GM21786 (cell line): ENCODE measurements around the gene C19orf67.

Experiments used
- ATAC-seq: cut with Tn5 transposase; IDR thresholded peaks from one replicate; pipeline ENCODE4 v1.9.1; 2021; ENCODE audit not compliant: unreplicated experiment

Gene C19orf67

DNA sequence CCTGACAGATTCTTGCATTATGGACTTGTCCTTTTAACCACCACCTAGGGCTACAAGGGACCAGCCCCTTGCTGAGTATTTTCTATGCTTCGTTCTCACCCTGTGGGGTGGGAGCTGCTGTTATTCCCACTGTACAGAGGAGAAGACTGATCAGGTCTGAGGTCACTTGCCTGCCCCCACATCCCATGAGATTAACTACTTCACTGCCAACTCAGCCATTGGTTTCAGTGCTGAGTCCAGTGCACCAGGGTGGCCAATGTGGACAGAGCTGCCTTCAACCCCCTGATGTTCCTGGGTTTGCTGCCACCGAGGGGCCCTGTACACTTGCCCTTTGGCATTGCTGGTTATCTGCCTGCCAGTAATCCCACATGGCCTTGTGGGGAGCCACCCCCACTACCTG, 25.1 kb upstream of the C19orf67 start:
- ATAC-seq, result no peak

DNA sequence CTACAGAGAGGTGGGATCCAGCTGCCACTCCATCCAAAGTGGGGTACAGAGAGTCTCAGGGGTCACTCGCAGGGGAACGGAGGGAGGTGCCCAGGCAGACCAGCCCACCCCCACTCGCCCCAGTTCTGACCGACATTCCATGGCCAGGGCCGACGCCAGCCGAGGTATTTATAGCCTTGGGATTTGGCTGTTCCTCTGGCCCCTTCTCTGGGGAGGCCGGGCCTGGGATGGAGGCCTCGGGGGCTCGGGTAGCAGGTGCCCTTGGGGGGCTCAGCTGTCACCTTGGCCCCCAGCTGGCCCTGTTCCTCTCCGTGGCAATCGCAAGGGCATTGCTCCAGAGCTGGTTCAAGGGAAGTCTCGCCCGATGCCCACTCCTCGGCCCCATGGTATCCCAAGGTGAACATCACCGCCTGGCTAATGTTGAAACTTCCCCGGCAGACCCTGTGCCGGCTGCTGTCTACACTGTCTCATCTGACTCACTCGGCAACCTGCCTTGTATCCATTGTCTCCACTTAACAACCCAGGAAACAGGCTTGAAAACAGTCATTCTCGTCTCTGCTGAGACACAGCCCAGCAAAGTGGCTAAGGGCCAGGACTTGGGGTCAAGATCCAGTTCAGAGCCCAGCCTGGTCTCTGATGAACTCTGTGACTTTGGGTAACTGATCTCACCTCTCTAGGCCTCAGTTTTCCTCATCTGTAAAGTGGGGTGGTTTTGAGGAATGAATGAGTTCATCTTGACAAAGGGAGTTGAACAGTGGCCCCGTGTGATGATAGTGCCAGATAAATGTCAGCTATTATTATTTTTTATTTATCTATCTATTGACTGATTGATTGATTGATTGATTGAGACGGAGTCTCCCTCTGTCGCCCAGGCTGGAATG, 22.2 kb upstream of the C19orf67 start:
- no peak for ATAC-seq

GRCh38 chr19:14106840-14107239, 21.3 kb upstream of the C19orf67 start:
- no peak for ATAC-seq

DNA sequence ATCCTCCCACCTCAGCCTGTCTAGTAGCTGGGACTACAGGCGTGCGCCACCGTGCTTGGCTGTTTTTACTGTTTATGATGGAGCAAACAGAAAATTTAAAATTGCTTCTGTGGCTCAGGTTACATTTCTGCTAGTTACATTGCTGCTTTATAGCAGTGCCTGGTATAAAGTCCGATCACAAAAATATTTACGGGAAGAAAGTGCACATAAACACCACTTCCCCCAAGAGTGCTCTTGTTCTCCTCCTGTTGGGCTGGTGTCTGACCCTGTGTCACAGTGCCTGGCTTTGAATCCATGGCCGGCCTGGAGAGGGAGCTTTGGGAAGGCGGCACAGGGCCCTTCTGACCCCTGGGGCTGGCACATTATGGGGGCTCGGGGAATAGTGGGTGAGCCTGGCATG, 20.1 kb upstream of the C19orf67 start:
- ATAC-seq, result no peak

- ATAC-seq, result no peak
Measured at GRCh38 chr19:14103310-14103709, 17.7 kb upstream of the C19orf67 start.

DNA sequence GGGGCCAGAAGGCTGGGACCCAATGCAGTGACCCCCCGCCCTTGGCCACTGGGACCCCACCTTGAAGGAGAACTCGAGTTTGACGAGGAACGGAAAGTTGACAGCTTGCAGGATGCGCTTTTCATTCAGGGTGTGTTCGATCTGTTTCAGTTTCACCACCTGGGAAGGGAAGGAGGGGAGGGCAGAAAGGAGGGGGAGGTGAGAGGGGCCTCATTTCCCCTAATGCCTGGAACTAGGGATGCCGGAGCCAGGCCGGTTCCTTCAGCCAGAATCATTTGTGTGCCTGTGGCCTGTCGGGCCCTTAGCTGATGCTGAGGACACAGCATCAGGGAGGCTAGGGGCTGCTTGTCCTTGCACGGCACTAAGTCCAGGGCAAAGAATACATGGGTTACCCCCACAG, 17.2 kb upstream of the C19orf67 start:
- ATAC-seq, result no peak

GRCh38 chr19:14102102-14102696, 16.6 kb upstream of the C19orf67 start:
- ATAC-seq, result no peak

DNA sequence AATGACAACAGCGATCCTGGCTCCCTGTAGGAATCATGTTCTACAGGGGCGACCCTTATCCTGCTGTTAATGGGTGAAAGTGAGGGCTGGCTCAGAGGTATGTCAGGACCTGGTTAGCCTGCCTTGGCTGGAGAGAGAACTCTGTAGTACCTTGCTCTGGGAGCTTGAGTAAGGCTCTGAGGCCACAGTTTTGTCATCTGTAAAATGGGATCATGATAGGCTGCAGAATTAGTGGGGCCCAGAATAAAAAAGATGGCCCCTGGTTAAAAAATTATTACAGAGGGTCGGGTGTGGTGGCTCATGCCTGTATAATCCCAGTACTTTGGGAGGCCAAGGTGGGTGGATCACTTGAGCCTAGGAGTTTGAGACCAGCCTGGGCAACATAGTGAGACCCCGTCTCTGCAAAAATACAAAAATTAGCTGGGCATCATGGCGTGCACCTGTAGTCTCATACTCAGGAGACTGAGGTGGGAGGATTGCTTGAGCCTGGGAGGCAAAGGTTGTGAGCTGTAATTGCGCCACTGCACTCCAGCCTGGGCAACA, 15.5 kb upstream of the C19orf67 start:
- no peak for ATAC-seq

DNA sequence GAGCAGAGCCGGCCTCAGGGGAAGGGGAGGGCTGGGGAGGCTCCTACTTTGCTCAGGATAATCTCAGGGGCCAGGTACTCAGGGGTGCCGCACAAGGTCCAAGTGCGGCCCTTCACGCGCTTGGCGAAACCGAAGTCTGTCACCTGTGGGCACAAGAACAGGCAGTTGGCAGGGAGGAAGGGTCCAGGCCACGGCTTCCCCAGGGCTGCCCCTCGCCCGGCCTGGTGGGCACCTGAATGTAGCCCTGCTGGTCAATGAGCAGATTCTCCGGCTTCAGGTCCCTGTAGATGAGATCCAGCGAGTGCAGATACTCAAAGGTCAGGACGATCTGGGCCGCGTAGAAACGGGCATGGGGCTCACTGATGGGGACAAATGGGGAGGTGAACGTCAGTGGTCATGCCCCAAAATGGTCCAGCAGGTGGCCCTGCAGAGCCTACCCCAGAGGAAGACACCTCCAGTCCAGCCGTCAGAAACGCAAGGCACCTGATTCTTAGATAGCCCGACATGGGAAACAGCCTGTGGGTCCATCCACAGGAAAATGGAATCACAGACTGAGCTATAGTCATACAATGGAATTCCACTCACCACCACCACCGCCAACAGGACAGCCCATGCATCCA, 12.1 kb upstream of the C19orf67 start:
- no peak for ATAC-seq

- ATAC-seq, result no peak
Measured at GRCh38 chr19:14096272-14096992, 10.8 kb upstream of the C19orf67 start.

DNA sequence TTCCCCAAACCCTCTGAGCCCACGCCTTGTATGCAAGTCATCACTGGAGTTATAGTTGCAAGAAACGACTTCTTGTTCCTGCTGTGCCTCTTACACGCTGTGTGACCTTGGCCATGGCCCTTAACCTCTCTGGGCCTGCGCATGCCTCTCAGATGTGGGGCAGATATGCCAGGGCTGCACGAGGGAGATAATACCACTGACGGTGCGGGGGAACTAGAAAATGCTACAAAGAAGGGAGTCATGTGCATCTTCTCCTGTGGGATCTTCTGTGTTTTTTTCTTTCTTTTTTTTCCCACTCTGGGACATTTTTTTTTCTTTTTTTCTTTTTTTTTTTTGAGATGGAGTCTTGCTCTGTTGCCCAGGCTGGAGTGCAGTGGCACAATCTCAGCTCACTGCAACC, 9.3 kb upstream of the C19orf67 start:
- ATAC-seq, result no peak

- ATAC-seq, result no peak
Measured at GRCh38 chr19:14093117-14093823, 7.7 kb upstream of the C19orf67 start.

DNA sequence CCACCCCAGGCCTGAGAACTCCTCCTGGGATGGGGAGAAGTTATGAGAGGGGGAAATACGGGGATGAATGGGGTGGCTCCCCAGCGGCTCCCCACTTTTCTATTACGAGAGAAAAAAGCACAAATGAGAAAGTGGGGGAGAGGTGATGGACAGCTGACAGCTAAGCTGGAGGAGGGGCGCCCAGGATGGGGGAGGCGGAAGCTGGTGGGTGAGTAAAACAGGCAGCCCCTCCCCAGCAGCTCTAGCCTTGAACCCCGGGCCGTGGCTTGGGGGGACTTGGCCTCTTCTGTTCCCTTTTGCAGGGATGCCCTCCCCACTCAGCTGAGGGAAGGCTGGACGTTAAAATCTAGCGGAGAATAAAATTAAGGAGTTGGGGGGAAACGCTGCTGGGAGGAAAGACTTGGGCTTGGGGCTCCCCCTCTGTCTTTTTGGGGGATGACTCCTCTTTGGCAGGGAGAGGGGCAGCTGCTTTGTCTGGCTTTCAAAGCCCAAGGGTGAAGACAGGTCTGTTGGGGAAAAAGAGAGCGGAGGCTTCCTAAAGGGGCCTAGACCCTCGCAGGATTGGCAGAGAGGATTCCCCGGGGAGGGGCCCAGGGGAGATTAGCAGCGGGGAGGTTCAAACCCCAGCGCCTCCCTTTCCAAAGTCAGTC, 6.4 kb upstream of the C19orf67 start:
- peak; percentile 20 for ATAC-seq

- peak; percentile 61 for ATAC-seq
Measured at GRCh38 chr19:14091081-14091812, 5.7 kb upstream of the C19orf67 start.

GRCh38 chr19:14090509-14091080, 5.0 kb upstream of the C19orf67 start, which contains the start of gene SAMD1:
Gene SAMD1 (minus strand): TSS chr19:14090751.
- peak; percentile 19 for ATAC-seq

GRCh38 chr19:14089662-14090508, 4.3 kb upstream of the C19orf67 start:
- ATAC-seq, result no peak

DNA sequence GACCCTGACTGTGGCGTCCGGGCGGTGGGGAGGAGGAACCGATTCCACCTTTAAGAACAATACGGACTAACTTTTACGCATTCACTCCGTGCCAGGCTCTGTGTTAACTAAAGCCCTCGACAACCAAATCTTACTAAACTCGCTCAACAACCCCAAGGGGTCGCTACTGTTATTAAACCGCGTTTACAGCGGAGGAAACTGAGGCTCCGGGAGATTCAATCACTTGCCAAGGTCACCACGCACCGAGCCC, 3.8 kb upstream of the C19orf67 start:
- no peak for ATAC-seq

- ATAC-seq, result no peak
Measured at GRCh38 chr19:14088634-14089411, 3.2 kb upstream of the C19orf67 start.
